Endodermal cell (in vitro differentiated cells): ENCODE results near the gene SKAP1. TPM values are rescaled to one million over a fixed set of nuclear protein-coding genes. Genes with fewer than 3 reads are reported as not detected.

Experiments used
- DNase-seq: peaks from one replicate; pipeline ENCODE4 v3.0.0-alpha.2; 2017
- H3K27ac ChIP-seq: 2 replicates; pipeline ENCODE4 v1.5.1; 2013; ENCODE audit warnings: mild to moderate bottlenecking, low read depth, low read length, moderate library complexity
- H3K27me3 ChIP-seq: 2 replicates; pipeline ENCODE4 v1.6.1; 2013; ENCODE audit warnings: mild to moderate bottlenecking, low read length, moderate library complexity; ENCODE audit not compliant: insufficient read depth, control insufficient read depth, poor library complexity, severe bottlenecking
- H3K36me3 ChIP-seq: 2 replicates; pipeline ENCODE4 v1.7.0; 2013; ENCODE audit warnings: mild to moderate bottlenecking, low read length, moderate library complexity; ENCODE audit not compliant: control insufficient read depth, insufficient read depth
- H3K4me1 ChIP-seq: one replicate; pipeline ENCODE4 v1.7.0; 2013; ENCODE audit warnings: low read length; ENCODE audit not compliant: control insufficient read depth, insufficient read depth
- H3K4me3 ChIP-seq: 2 replicates; pipeline ENCODE4 v1.5.1; 2013; ENCODE audit warnings: mild to moderate bottlenecking, low read length, moderate library complexity
- H3K9ac ChIP-seq: 2 replicates; pipeline ENCODE4 v1.6.1; 2013; ENCODE audit warnings: mild to moderate bottlenecking, low read length, moderate library complexity; ENCODE audit not compliant: poor library complexity, severe bottlenecking; ENCODE audit errors: extremely low read depth
- H3K9me3 ChIP-seq: 2 replicates; pipeline ENCODE4 v1.6.1; 2013; ENCODE audit warnings: mild to moderate bottlenecking, low read length, moderate library complexity; ENCODE audit not compliant: control insufficient read depth
- H3K27ac Mint-ChIP-seq: 2 replicates; pipeline ENCODE4 v1.8.0; 2020; ENCODE audit warnings: mixed read lengths
- H3K27me3 Mint-ChIP-seq: 2 replicates; pipeline ENCODE4 v1.8.0; 2021; ENCODE audit warnings: mild to moderate bottlenecking, mixed read lengths; ENCODE audit not compliant: insufficient read depth
- H3K36me3 Mint-ChIP-seq: 2 replicates; pipeline ENCODE4 v1.8.0; 2020; ENCODE audit warnings: low read depth, mixed read lengths
- H3K4me1 Mint-ChIP-seq: 2 replicates; pipeline ENCODE4 v1.8.0; 2020; ENCODE audit warnings: mixed read lengths
- H3K4me3 Mint-ChIP-seq: 2 replicates; pipeline ENCODE4 v1.8.0; 2020; ENCODE audit warnings: mild to moderate bottlenecking, moderate library complexity, mixed read lengths
- H3K9me3 Mint-ChIP-seq: 2 replicates; pipeline ENCODE4 v1.8.0; 2020; ENCODE audit warnings: mild to moderate bottlenecking, mixed read lengths
- WGBS, 2 experiments: methylation state at CpG; one replicate each; pipeline versions ENCODE4 v1.1.5 to v1.1.7; 2013; ENCODE audit warnings: missing lambda C conversion rate in 2 of 2, mixed read lengths in 1 of 2; ENCODE audit not compliant: insufficient coverage in 1 of 2, insufficient read length in 1 of 2; 5-methylcytosine and 5-hydroxymethylcytosine counted together
- total RNA-seq, 2 donors: library from RNA; stranded (reverse); fragmentation: NEBNext Ultra II Directional in 1 of 2; extraction: Animal tissue kit (Norgen Biotek cat#: 25700) in 1 of 2; gene quantifications; 2 replicates in 1 of 2; 3 replicates in 1 of 2; pipeline ENCODE4 v1.2.1, GENCODE V29; 2021
- TF ChIP-seq, protein P1 (sequence below): fragments of 200-600 bp; sonication (generic); conservative IDR thresholded peaks from 2 replicates; pipeline ENCODE4 v1.5.0; 2021; ENCODE audit warnings: antibody characterized with exemption, mild to moderate bottlenecking

Gene SKAP1
- total RNA-seq, 2 donors from 2014 or later, result 0.31 to 0.53 TPM

DNA sequence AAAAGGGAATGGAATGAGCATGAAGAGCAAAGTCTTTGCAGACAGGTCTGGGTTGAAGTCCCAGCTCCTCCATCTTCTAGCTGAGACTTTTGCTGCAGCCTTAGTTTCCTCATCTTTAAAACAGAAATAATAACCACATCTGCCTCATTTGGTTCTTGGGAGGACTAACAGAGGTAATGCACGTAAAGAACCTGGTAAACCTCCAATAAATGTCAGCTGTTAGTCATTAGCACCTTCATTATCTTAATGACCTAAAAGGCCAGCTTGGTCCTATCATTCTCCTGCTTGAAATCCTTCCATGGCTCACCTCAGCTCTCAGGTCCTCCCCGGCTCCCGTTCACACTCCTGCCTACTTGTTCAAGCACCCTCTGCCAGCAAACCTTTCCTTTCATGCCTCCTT, 51.8 kb downstream of the SKAP1 start:
- Histone ChIP-seq H3K27me3 (peaks cover 7% of the 10 kb centered on the region), H3K36me3 (no peaks in the 10 kb centered on the region), H3K4me1 (no peaks in the 10 kb centered on the region), H3K27ac (no peak overlapping the region), H3K9me3 (no peaks in the 10 kb centered on the region), H3K9ac (no peak overlapping the region), H3K4me3 (no peak overlapping the region)
- no peaks in the 10 kb centered on the region for H3K36me3 Mint-ChIP-seq
- 83 to 94% methylated on average over 3 of the region's 3 CpGs for WGBS, 2 experiments
- no peak overlapping the region for H3K27ac Mint-ChIP-seq
- TF ChIP-seq, protein P1, sequence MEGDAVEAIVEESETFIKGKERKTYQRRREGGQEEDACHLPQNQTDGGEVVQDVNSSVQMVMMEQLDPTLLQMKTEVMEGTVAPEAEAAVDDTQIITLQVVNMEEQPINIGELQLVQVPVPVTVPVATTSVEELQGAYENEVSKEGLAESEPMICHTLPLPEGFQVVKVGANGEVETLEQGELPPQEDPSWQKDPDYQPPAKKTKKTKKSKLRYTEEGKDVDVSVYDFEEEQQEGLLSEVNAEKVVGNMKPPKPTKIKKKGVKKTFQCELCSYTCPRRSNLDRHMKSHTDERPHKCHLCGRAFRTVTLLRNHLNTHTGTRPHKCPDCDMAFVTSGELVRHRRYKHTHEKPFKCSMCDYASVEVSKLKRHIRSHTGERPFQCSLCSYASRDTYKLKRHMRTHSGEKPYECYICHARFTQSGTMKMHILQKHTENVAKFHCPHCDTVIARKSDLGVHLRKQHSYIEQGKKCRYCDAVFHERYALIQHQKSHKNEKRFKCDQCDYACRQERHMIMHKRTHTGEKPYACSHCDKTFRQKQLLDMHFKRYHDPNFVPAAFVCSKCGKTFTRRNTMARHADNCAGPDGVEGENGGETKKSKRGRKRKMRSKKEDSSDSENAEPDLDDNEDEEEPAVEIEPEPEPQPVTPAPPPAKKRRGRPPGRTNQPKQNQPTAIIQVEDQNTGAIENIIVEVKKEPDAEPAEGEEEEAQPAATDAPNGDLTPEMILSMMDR, result no peak
- DNase-seq, result no peak
- H3K4me3 Mint-ChIP-seq, result no peak overlapping the region
- peaks cover 7% of the 10 kb centered on the region for H3K27me3 Mint-ChIP-seq
- H3K4me1 Mint-ChIP-seq, result no peaks in the 10 kb centered on the region
- no peaks in the 10 kb centered on the region for H3K9me3 Mint-ChIP-seq

DNA sequence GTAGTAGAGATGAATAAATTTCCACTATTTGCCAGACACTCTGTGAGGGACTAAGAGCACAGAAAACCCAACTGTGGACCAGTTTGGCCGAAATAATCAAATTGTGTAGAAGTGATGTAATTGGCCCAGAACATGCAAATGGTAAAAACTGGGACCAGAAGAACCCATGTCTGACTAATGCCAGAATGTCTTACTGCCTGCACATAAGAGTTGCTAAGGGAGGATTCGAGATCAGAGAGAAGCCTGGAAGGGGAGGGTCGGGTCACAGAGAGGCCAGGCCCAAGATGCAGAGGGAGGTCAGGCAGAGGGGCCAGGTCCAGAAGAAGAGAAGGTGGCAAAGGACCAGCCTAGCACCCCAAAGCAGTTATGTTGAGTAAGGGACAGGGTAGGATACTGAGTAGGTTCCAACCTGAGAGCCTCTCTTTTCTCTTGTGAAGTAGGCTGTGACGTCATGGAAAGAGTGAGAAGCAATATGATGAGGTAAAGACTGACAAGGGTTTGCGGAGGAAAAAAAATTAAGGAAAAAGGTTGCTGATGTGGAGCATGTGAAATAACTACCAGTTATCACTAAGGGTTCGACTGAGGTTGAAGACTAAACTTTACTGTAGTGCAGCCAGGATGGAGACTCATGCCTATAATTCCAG, 53.2 kb downstream of the SKAP1 start:
- no peak overlapping the region for H3K27ac Mint-ChIP-seq
- H3K27ac ChIP-seq, result no peak overlapping the region
- no peak for DNase-seq
- WGBS, 2 experiments, result 85 to 90% methylated on average over 5 to 6 of the region's 6 CpGs
- no peaks in the 10 kb centered on the region for H3K9me3 ChIP-seq
- no peak overlapping the region for H3K9ac ChIP-seq
- no peaks in the 10 kb centered on the region for H3K9me3 Mint-ChIP-seq
- no peaks in the 10 kb centered on the region for H3K4me1 Mint-ChIP-seq
- no peaks in the 10 kb centered on the region for H3K36me3 ChIP-seq
- no peak overlapping the region for H3K4me3 ChIP-seq
- no peak overlapping the region for H3K4me3 Mint-ChIP-seq
- H3K27me3 ChIP-seq, result peaks cover 7% of the 10 kb centered on the region
- peaks cover 8% of the 10 kb centered on the region for H3K27me3 Mint-ChIP-seq
- no peaks in the 10 kb centered on the region for H3K36me3 Mint-ChIP-seq
- TF ChIP-seq, protein P1, result no peak
- no peaks in the 10 kb centered on the region for H3K4me1 ChIP-seq

DNA sequence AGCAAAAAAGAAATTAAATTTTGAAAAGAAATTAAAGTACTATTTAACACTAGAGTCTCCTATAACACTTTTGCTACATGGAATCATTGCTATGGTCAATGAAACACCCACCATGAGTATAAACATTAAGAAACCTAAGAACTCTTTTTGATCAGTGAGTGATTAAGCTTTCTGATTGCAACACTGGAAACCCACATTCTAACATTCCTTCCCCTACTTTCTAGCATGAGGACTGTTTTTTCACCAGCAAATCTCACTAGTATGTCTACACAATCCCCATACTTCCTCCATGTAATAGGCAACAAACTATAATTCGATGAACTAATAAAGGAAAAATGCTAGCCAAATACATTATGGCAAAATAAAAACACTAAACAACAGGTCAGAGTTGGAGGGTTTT, 54.7 kb downstream of the SKAP1 start:
- WGBS, 2 experiments, result 100% methylated on average over 1 of the region's 1 CpG; no CpG with 5 or more reads in 1 of the 2 experiments
- Mint-ChIP-seq H3K4me3 (no peak overlapping the region), H3K4me1 (no peaks in the 10 kb centered on the region), H3K36me3 (no peaks in the 10 kb centered on the region), H3K9me3 (no peaks in the 10 kb centered on the region), H3K27me3 (peaks cover 5% of the 10 kb centered on the region), H3K27ac (no peak overlapping the region)
- no peaks in the 10 kb centered on the region for H3K4me1 ChIP-seq
- no peak overlapping the region for H3K9ac ChIP-seq
- no peak overlapping the region for H3K4me3 ChIP-seq
- no peaks in the 10 kb centered on the region for H3K36me3 ChIP-seq
- TF ChIP-seq, protein P1, result no peak
- H3K27ac ChIP-seq, result no peak overlapping the region
- no peak for DNase-seq
- peaks cover 7% of the 10 kb centered on the region for H3K27me3 ChIP-seq
- no peaks in the 10 kb centered on the region for H3K9me3 ChIP-seq
